K562 (cell line): ENCODE measurements around the gene GPX5. TPM values are rescaled to one million over a fixed set of nuclear protein-coding genes. Genes with fewer than 3 reads are reported as not detected.
A peak's percentile ranks its signal among the peaks of the same experiment; 100 is the strongest.

Source experiments
- ARHGAP35 ChIP-seq: fragments of 450-650 bp; IDR thresholded peaks from 2 replicates; pipeline ENCODE4 v1.6.1; 2018; ENCODE audit not compliant: partially characterized antibody
- BHLHE40 ChIP-seq: IDR thresholded peaks from 2 replicates; pipeline ENCODE4 v1.6.1; 2011; ENCODE audit warnings: low read length, improper control_type of control experiment
- DDX20 ChIP-seq: fragments of 450-650 bp; IDR thresholded peaks from 2 replicates; pipeline ENCODE4 v1.6.1; 2016; ENCODE audit warnings: missing genetic modification characterization, low read depth, mild to moderate bottlenecking, missing compliant biosample characterization, moderate library complexity
- EP300 ChIP-seq: IDR thresholded peaks from 2 replicates; pipeline ENCODE4 v1.6.1; 2012; ENCODE audit warnings: low read length, improper control_type of control experiment
- FOXP1 ChIP-seq: sonication (generic); formaldehyde crosslinking; IDR thresholded peaks from 2 replicates; pipeline ENCODE4 v1.8.0; 2022; ENCODE audit warnings: mild to moderate bottlenecking, missing genetic modification reagents
- MEIS2 ChIP-seq: fragments of 450-650 bp; IDR thresholded peaks from 2 replicates; pipeline ENCODE4 v1.6.1; 2014; ENCODE audit warnings: mild to moderate bottlenecking; ENCODE audit not compliant: partially characterized antibody
- NUFIP1 ChIP-seq: fragments of 450-650 bp; IDR thresholded peaks from 2 replicates; pipeline ENCODE4 v1.6.1; 2018; ENCODE audit not compliant: partially characterized antibody
- PHTF2 ChIP-seq: fragments of 250-450 bp; sonication (Bioruptor Pico); IDR thresholded peaks from 2 replicates; pipeline ENCODE4 v1.5.0; 2021; ENCODE audit warnings: mild to moderate bottlenecking
- SNIP1 ChIP-seq: fragments of 450-650 bp; IDR thresholded peaks from 2 replicates; pipeline ENCODE4 v1.7.1; 2017; ENCODE audit warnings: low read depth, mild to moderate bottlenecking
- ZBTB8A ChIP-seq: fragments of 450-650 bp; IDR thresholded peaks from 2 replicates; pipeline ENCODE4 v1.6.1; 2018; ENCODE audit warnings: mild to moderate bottlenecking, moderate library complexity; ENCODE audit not compliant: partially characterized antibody
- ZKSCAN3 ChIP-seq: fragments of 250-450 bp; sonication (Bioruptor Pico); IDR thresholded peaks from 2 replicates; pipeline ENCODE4 v1.4.0; 2020
- polyA plus RNA-seq, 8 experiments: library from polyadenylated mRNA; depleted of rRNA in 4 of 8; stranded (reverse) in 5 of 8; unstranded in 3 of 8; fragments of >200 nt; fragmentation: Nextera tagmentation in 2 of 8; fragmentation: Illumina TruSeq in 1 of 8; extraction: Ambion mirVana in 2 of 8; extraction: Trizol in 1 of 8; gene quantifications; 2 replicates each; pipeline versions ENCODE4 v1.2.1 to v1.2.3, GENCODE V29; 2011 to 2014; ENCODE audit warnings: inconsistent platforms in 1 of 8, missing spikeins in 1 of 8
- total RNA-seq, 7 experiments: library from RNA; depleted of rRNA in 6 of 7; stranded (reverse); fragments of >200 nt in 6 of 7; fragmentation: Illumina TruSeq in 2 of 7; extraction: Trizol in 2 of 7; gene quantifications; 2 replicates each; pipeline versions ENCODE4 v1.2.1 to v1.2.3, GENCODE V29; 2011 to 2021; ENCODE audit warnings: low replicate concordance in 1 of 7
- TF ChIP-seq, protein P1 (sequence below): fragments of 450-650 bp; IDR thresholded peaks from 2 replicates; pipeline ENCODE4 v1.6.1; 2016; ENCODE audit warnings: mild to moderate bottlenecking, moderate library complexity
- TF ChIP-seq, protein P2 (sequence below): sonication (generic); formaldehyde crosslinking; IDR thresholded peaks from 2 replicates; pipeline ENCODE4 v1.8.1; 2023; ENCODE audit warnings: mild to moderate bottlenecking, missing genetic modification reagents
- TF ChIP-seq, protein P3 (sequence below): sonication (generic); formaldehyde crosslinking; IDR thresholded peaks from 2 replicates; pipeline ENCODE4 v1.8.0; 2022; ENCODE audit warnings: mild to moderate bottlenecking, low read depth, missing genetic modification reagents

The GPX5 gene
- total and polyA plus RNA-seq, 9 of the 15 experiments (the other 6 are each of a cell fraction or from before 2014, with no cell fraction given), result 0.07 to 0.18 (median 0.15) TPM; not detected in 6

DNA sequence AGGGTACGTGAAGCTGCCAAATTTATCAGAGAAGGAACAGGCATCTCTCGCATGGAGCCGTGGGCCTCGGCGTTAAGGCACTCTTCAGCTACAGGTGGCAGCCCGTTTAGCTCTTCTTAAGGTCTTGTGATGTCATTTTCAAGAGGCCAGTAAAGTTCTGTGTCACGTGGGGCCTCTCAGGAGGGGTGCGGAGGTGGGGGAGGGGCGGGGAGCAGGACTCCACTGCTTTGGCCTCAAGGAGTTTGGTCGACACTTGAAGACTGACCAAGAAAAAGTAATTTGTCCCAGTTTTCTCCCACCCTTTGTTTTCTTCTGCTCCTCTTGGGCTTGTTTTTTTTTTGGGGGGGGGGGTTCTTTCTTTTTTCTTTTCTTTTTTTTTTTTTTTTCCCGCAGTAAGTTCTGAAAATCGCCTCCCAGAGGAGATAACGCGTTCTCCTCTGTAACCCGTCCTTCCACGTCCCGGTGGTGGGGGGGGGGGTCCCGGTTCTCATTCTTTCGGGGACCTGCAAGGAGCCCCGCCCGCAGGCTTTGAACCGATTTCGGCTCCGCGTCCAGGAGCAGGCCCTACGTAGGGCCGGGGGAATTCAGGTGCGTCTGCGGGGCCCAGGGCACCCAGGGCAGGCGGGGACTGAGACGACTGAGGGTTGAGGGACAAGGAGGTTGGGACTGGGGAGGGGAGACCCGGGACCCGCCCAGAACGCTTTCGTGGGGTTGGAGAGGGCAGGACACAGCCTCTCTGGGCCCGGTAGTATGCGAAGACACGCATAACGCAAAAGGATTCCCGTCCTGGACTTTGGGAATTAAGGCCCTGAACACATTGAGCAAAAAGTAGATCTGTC, 36.1 kb upstream of the GPX5 start (continued):
- TF ChIP-seq, protein P1, sequence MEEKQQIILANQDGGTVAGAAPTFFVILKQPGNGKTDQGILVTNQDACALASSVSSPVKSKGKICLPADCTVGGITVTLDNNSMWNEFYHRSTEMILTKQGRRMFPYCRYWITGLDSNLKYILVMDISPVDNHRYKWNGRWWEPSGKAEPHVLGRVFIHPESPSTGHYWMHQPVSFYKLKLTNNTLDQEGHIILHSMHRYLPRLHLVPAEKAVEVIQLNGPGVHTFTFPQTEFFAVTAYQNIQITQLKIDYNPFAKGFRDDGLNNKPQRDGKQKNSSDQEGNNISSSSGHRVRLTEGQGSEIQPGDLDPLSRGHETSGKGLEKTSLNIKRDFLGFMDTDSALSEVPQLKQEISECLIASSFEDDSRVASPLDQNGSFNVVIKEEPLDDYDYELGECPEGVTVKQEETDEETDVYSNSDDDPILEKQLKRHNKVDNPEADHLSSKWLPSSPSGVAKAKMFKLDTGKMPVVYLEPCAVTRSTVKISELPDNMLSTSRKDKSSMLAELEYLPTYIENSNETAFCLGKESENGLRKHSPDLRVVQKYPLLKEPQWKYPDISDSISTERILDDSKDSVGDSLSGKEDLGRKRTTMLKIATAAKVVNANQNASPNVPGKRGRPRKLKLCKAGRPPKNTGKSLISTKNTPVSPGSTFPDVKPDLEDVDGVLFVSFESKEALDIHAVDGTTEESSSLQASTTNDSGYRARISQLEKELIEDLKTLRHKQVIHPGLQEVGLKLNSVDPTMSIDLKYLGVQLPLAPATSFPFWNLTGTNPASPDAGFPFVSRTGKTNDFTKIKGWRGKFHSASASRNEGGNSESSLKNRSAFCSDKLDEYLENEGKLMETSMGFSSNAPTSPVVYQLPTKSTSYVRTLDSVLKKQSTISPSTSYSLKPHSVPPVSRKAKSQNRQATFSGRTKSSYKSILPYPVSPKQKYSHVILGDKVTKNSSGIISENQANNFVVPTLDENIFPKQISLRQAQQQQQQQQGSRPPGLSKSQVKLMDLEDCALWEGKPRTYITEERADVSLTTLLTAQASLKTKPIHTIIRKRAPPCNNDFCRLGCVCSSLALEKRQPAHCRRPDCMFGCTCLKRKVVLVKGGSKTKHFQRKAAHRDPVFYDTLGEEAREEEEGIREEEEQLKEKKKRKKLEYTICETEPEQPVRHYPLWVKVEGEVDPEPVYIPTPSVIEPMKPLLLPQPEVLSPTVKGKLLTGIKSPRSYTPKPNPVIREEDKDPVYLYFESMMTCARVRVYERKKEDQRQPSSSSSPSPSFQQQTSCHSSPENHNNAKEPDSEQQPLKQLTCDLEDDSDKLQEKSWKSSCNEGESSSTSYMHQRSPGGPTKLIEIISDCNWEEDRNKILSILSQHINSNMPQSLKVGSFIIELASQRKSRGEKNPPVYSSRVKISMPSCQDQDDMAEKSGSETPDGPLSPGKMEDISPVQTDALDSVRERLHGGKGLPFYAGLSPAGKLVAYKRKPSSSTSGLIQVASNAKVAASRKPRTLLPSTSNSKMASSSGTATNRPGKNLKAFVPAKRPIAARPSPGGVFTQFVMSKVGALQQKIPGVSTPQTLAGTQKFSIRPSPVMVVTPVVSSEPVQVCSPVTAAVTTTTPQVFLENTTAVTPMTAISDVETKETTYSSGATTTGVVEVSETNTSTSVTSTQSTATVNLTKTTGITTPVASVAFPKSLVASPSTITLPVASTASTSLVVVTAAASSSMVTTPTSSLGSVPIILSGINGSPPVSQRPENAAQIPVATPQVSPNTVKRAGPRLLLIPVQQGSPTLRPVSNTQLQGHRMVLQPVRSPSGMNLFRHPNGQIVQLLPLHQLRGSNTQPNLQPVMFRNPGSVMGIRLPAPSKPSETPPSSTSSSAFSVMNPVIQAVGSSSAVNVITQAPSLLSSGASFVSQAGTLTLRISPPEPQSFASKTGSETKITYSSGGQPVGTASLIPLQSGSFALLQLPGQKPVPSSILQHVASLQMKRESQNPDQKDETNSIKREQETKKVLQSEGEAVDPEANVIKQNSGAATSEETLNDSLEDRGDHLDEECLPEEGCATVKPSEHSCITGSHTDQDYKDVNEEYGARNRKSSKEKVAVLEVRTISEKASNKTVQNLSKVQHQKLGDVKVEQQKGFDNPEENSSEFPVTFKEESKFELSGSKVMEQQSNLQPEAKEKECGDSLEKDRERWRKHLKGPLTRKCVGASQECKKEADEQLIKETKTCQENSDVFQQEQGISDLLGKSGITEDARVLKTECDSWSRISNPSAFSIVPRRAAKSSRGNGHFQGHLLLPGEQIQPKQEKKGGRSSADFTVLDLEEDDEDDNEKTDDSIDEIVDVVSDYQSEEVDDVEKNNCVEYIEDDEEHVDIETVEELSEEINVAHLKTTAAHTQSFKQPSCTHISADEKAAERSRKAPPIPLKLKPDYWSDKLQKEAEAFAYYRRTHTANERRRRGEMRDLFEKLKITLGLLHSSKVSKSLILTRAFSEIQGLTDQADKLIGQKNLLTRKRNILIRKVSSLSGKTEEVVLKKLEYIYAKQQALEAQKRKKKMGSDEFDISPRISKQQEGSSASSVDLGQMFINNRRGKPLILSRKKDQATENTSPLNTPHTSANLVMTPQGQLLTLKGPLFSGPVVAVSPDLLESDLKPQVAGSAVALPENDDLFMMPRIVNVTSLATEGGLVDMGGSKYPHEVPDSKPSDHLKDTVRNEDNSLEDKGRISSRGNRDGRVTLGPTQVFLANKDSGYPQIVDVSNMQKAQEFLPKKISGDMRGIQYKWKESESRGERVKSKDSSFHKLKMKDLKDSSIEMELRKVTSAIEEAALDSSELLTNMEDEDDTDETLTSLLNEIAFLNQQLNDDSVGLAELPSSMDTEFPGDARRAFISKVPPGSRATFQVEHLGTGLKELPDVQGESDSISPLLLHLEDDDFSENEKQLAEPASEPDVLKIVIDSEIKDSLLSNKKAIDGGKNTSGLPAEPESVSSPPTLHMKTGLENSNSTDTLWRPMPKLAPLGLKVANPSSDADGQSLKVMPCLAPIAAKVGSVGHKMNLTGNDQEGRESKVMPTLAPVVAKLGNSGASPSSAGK, result peak; percentile 94
- TF ChIP-seq DDX20 (tag) (no peak), EP300 (peak; percentile 62), NUFIP1 (no peak), PHTF2 (CRISPR knock-in tag) (no peak), ARHGAP35 (no peak), MEIS2 (peak; percentile 6), ZKSCAN3 (no peak), SNIP1 (peak; percentile 53; the same call in 1 of the 2 replicates), ZBTB8A (no peak), BHLHE40 (peak; percentile 87), FOXP1 (CRISPR knock-in tag) (0 out of 2 replicates have a peak, but pooled peaks have one; percentile 69)
- TF ChIP-seq, protein P2, sequence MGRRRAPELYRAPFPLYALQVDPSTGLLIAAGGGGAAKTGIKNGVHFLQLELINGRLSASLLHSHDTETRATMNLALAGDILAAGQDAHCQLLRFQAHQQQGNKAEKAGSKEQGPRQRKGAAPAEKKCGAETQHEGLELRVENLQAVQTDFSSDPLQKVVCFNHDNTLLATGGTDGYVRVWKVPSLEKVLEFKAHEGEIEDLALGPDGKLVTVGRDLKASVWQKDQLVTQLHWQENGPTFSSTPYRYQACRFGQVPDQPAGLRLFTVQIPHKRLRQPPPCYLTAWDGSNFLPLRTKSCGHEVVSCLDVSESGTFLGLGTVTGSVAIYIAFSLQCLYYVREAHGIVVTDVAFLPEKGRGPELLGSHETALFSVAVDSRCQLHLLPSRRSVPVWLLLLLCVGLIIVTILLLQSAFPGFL (CRISPR knock-in tag), result no peak
- TF ChIP-seq, protein P3, sequence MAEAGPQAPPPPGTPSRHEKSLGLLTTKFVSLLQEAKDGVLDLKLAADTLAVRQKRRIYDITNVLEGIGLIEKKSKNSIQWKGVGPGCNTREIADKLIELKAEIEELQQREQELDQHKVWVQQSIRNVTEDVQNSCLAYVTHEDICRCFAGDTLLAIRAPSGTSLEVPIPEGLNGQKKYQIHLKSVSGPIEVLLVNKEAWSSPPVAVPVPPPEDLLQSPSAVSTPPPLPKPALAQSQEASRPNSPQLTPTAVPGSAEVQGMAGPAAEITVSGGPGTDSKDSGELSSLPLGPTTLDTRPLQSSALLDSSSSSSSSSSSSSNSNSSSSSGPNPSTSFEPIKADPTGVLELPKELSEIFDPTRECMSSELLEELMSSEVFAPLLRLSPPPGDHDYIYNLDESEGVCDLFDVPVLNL (CRISPR knock-in tag), result no peak
